ENCODE data around the gene SRGAP2.
"Not testable (repeated sequence)": the region's sequence is repeated elsewhere in the genome, so short reads cannot be mapped to it uniquely, and the experiment has no call there.

DNA sequence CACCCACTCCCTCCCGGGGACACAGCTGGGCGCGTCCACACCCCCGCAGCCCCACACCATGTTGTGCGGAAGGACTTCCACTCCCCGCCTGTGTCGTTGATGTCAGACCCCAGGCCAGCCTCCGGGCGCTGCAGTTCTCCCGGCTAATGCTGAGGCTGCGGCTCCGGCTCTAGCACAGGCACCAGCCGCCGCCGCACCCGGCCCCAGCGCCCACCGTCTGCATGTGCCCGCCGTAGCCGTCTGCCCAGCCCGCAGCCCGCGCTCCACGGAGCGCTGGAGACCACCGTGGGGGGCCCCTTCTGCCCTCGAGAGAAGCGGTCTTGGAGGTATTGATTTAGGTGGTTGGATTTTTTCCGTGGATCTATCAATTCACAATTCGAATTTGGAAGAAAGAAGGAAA is 2.2 kb downstream of the SRGAP2 start:
- not testable (repeated sequence) for TF ChIP-seq POLR2AphosphoS5 (IDR thresholded peaks at IDR 0.05; ENCODE audit: borderline replicate concordance, low read depth, low read length); EZH2 (IDR thresholded peaks at IDR 0.05); FOXP2 (optimal IDR thresholded peaks at IDR 0.05; ENCODE audit: control extremely low read depth, extremely low read length, insufficient read depth)

Measured in SK-N-MC (cell line).